HG03457 (cell line): Measurements from ENCODE around the gene HTRA1.

ENCODE experiments used
- ATAC-seq: cut with Tn5 transposase; IDR thresholded peaks from one replicate; pipeline ENCODE4 v1.9.1; 2021; ENCODE audit warnings: moderate number of reproducible peaks; ENCODE audit not compliant: unreplicated experiment

Gene HTRA1

GRCh38 chr10:122550427-122550826, 89.1 kb downstream of the HTRA1 start:
- no peak for ATAC-seq

DNA sequence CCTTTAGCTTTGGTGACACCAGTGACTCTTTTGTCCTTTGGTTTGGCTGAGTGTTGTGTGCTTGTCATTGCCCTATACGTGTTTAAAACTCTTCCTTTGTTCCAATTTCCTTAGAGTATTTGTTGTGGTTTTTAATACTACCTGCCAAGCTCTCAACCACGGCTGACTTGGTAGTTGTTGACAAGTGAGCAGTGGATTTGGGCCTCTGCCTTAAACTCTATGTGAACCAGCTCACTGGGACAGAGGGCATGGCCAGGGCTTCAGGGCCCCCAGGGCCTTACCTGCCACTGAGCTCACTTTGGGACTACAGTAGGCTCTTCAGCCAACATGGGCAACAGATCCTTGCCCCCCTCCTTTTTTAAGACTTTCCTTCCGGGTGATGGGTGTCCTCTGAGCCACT, 89.6 kb downstream of the HTRA1 start:
- ATAC-seq = no peak

GRCh38 chr10:122551450-122551849, 90.1 kb downstream of the HTRA1 start:
- ATAC-seq = no peak

DNA sequence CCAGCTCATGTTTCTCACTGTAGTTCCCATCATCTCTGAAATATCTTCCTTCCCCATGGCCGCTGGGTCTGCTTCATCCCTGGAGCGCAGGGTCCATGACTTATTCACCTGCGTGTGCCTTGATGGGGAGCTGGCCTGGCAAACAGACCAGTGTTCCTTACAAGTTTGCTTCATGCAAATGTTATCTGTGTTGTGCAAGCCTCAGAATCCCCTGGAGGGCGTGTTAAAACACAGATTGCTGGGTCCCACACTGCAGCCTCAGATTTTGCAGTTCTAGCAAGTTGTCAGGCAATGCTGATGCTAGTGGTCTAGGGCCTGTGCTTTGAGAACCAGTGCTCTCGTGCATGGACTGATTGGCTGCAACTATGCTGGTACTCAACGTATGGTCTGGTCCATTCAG, 92.0 kb downstream of the HTRA1 start:
- ATAC-seq = no peak

GRCh38 chr10:122554131-122555036, 93.0 kb downstream of the HTRA1 start:
- ATAC-seq = no peak

DNA sequence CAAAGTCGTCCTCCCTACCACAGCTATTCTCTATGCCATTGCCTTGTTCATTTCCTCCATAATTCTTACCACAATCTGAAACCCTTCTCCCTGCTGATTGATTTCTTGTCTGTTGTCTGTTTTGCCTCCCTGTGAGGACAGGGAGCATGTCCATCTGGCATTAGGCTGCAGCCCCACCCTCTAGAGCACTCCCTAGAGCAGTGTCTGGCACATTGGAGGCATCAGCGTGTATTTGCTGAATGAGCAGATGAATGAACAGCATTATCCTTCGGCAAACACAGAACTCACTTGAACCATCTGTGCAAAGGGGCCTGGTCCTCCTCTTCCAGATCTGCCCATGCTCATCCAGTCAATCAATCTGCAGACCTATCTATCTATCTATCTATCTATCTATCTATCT, 94.1 kb downstream of the HTRA1 start:
- ATAC-seq = no peak

GRCh38 chr10:122557516-122557915, 96.2 kb downstream of the HTRA1 start:
- ATAC-seq = no peak

DNA sequence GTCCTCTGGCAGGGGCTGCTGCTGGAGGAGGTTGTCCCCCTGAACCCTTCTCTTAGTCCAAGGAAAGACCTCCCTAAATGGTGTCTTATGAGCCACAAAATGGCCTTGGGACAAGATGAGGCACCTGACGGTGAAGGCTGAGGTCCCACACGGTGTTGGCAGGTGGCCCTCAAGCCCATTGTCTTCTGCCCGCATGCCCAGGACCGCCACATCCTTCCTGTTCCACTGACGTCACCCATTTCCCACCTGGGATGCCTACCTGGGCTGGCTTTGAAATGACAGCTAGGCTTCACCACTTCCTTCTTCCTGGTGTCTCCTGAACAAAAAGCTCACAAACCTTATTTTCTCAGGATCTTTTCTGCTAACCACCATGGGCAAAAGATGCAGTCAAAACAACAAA, 97.1 kb downstream of the HTRA1 start:
- ATAC-seq = no peak

GRCh38 chr10:122559228-122559627, 97.9 kb downstream of the HTRA1 start:
- ATAC-seq = no peak

GRCh38 chr10:122560279-122560804, 99.0 kb downstream of the HTRA1 start, which contains the start of gene DMBT1:
DMBT1 (plus strand) TSS chr10:122560754; CDS start chr10:122560771, 17 bp downstream.
- no peak for ATAC-seq

- no peak for ATAC-seq
These were observed 99.9 kb downstream of the HTRA1 start for GRCh38 chr10:122561212-122561611.

DNA sequence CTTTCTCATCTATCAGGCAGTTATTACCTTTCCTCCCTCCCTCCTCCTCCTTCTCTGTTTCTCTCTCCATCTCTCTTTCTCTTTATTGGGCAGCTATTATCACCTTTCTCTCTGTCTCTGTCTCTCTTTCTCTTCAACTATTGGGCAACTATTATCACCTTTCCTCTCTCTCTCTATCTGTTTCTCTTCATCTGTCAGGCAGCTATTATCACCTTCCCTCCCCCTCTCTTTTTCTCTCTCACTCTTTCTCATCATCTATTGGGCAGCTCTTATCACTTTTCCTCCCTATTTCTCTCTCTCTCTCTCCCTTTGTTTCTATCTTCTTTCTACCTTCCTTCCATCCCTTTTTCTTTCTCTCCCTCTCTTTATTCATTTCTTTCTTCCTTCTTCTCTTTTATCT, 100.4 kb downstream of the HTRA1 start:
- no peak for ATAC-seq
